SK-MEL-5 (cell line): Measurements from ENCODE around the gene JARID2. TPM values are rescaled to one million over a fixed set of nuclear protein-coding genes. Genes with fewer than 3 reads are reported as not detected.
A peak's percentile ranks its signal among the peaks of the same experiment; 100 is the strongest.

ENCODE experiments used
- DNase-seq: peaks from one replicate; pipeline ENCODE4 v3.0.0-alpha.2; 2016; ENCODE audit warnings: low read depth, low spot score
- in situ Hi-C: cut with HindIII; loops from 2 replicates; pipeline ENCODE4 v1.10.0; 2016; ENCODE audit warnings: low sequenced_read_pairs, high pct_unique_total_duplicates, low pct_unique_long_range_greater_than_20kb
- total RNA-seq: library from RNA; depleted of rRNA; stranded (reverse); fragments of >200 nt; shearing (Covaris generic); gene quantifications from 2 replicates; pipeline ENCODE4 v1.2.3, GENCODE V29; 2014

Gene JARID2
- total RNA-seq, 1 experiment from 2014 or later, result 35.5 TPM

DNA sequence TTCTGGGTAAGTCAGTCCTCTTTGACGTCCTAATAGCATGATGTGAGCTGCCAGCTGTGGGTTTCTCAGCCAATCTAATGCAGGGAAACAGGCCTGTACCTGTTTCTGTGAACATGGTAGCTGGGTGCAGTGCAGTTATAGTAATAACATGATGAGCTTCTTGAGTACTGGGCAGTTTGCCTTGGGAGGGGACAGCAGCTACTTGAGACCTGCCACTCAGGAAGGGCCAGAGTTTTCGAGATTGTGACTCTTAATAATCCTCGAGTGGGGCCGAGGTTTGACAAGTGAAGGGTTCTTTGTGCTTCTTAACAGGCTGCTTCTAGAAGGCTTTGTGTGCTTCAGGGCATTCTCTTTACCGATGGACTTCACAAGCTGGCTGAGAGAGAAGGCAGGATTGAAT, 180.1 kb downstream of the JARID2 start:
- in situ Hi-C loops, result no loop called here
- DNase-seq, result peak; percentile 42

DNA sequence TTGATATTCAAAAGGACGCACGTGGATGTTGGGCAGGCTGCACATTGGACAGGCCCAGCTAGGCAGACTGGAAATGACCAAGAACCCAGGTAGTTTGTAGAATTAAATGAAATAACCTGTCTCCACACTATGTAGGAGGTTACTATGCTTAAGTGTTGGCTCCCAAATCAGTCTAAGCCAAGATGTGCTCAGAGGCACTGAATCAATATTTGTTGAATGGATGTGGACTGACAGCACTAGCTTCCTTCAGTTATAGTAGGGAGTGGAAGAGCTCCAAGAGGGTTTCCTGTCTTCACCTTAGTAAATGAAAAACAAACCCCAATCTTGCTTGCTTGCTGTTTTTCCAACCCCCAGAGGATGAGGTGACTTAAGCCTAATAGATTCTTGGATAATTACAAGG, 180.5 kb downstream of the JARID2 start:
- in situ Hi-C loops, result no loop called here
- DNase-seq, result no peak

DNA sequence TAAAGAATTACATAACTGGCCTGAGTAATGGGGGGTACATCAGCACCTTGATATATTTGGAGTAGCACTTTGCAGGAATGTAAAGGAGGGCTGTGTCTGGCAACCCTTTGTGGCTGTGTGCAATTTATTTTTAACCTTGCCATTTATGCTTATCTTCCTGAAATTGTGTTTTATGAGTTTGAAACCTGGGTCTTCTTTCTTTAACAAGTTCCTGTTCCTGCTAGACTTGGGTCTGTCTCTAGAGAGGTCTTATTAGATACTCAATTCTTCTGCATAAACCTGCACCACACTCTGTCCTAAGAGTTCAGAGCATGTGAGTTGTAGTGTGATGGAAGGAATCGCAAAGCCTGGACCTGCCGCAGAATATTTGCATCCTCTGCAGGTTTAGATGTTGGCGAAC, 181.0 kb downstream of the JARID2 start:
- in situ Hi-C loops, result no loop called here
- DNase-seq, result no peak

DNA sequence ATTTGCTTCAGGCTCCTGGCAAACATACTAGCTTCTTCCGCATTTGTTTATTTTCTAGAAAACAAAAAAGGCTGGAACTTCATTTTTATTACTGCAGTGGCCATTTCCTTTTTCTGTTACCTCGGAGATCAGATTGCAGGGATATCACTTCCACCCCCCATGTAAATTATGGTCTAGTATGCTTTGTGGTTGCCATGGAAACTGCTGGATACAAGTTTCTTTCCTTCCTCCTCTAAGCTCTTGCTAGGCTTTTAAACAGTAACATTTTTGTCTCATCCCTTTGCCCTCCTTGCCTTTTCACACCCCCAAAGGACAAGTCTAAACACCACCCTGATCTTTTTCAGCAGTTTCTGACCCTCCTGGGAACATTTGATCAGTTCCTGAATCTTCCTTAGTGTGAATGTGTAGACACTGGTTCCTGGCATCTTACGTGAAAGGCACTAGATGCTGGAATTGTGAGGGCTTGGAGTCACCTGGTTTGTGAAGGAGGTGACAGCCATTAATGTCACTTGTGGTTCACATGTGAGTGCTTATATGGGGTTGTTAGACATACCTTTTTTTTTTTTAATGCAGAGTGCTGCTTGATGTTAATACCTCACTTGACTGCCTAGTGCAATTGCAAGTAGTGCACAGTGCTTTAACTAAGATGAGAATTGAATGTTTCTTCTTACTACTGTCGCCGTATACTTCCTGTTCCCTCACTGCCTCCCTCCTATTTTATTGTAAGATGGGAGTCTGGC, 181.6 kb downstream of the JARID2 start:
- DNase-seq, result peak; percentile 45
- in situ Hi-C loops, result no loop called here

DNA sequence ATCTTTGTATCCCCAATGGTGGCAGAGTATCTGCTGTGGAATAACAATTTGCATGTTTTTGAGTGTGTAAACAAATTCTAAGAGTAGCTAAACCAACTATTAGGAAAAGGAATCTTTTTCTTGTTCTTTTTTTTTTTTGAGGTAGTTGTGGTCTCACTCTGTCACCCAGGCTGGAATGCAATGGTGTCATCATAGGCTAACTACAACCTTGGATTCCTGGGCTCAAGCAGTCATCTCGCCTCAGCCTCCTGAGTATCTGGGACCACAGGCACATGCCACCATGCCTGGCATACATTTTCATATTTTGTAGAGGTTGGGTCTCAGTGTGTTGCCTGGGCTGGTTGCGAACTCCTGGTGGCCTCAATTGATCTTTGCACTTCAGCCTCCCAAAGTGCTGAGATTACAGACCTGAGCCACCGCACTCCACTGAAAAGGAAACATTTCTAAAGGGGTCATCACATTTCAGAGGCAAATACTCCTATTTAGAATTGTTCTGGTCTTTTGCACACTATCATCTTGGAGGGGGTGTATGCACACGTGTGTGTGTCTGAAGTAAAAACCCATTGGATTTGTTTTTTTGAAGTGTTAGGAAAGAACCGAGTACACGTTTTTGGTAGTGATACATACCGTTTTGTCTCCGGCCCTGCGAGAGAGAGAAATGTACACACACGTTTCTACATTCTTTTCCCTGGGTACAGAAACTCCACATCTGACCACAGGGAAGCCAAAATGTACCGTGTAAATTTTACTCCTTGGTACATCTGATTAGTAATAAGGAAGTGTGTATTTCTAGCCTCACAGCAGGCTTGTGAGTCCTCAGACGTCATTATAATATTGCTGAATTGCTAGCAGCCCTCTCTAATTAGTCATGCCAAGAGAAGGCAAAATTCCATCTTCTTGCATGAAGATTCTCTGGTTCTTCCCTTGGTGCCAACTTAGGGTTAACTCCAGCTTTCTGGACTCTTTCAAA, 183.6 kb downstream of the JARID2 start:
- DNase-seq, result peak; percentile 45
- in situ Hi-C loops, result no loop called here

DNA sequence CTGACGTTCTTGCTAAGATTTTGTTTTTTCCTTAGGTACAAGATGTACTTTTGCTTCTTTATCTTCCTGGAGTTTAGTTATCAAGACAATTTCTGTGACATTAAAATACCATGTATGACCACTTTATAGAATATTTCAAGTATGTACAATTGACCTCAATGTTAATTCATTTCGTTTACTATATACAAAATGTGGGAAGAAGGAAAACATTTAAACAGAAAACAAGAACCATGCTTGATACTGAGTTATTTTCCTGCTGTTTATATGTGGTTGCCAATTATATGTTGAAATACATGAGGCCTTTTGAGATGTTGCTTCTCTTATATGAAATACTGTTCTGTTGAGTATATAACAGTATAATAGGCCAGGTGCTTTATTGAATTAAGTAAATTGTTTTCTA, 184.3 kb downstream of the JARID2 start:
- in situ Hi-C loops, result no loop called here
- DNase-seq, result no peak

DNA sequence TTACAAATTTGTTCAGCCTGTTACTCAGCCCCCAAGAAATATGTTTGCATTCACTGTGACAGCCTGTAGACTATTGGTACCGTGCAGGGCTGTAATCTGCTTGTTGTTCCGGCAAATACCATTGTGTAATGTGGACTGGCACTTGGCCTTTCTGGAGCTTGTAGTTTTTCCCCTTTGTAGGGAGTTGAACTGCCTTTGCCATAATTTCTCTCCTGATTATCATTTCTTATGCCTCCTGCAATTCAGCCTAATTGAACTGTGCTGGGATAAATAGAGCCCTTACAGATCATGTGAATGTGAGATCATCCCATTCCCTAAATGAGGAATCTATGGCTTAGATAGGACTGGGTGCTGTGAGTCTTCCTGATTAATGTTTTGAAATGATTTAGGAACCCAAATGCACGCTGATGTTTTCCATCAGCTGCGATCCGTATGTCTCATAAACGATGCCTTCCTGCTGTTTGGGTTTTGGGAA, 185.1 kb downstream of the JARID2 start:
- peak; percentile 55 for DNase-seq
- in situ Hi-C loops, result no loop called here

DNA sequence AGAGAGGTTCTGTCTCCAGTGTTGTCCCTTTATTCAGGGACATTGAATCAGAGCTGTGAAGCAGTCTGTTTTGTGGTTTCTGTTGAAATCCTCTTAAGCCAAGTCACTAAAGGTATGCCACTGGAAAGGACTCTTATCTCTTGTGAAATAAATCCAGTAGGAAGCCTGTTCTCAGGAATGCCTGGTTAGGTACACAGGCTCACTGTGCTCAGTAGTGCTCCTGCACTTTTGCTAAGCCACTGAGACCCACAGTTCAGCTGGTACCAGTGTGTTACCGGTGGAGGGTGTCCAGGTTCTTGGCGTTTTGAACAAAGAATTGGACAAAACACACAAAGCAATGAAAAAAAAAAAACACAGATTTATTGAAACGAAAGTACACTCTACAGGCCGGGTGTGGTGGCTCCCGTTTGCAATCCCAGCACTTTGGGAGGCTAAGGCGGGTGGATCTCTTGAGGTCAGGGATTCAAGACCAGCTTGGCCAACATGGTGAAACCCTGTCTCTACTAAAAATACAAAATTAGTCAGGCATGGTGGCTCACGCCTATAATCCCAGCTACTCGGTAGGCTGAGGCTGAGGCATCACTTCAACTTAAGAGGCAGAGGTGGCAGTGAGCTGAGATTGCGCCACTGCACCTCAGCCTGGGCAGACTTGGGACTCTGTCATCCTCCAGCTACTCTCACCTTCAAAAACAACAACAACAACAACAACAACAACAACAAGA, 186.1 kb downstream of the JARID2 start:
- in situ Hi-C loops, result no loop called here
- peak; percentile 38 for DNase-seq

DNA sequence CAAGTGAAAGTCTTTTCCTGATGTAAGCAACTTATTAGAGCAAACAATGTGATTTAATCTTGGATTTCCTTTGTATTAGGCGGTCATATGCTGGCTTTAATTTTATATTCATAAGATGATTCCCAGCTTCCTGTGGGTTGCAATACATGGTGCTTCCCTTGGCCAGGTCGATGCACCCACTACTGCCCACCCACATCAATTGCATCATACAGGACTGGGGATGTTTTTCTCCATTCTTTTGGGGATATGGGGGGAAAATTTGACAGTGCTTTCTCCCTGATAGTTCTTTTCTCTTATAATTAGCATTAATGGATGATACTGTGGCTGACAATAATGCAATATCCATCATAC, 187.6 kb downstream of the JARID2 start:
- no peak for DNase-seq
- in situ Hi-C loops, result no loop called here

DNA sequence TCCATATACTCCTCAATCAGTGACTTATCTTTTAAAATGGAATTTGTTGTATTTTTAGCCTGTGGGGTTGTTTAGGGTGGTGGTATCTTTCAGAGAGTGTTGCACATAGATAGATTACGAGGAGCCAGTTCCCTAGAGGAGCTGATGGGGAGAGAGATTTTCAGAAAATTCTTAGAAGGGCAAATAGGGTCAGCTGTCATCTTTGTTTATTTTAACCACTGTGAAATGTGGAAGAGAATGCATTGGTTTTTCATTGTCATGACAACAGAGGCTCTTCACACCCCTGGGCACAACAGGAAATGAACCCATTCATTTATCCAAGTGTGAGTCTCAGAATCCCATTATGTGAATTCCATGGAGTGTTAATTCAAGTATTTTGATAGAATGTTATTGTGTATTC, 188.4 kb downstream of the JARID2 start:
- in situ Hi-C loops, result no loop called here
- DNase-seq, result peak; percentile 50

DNA sequence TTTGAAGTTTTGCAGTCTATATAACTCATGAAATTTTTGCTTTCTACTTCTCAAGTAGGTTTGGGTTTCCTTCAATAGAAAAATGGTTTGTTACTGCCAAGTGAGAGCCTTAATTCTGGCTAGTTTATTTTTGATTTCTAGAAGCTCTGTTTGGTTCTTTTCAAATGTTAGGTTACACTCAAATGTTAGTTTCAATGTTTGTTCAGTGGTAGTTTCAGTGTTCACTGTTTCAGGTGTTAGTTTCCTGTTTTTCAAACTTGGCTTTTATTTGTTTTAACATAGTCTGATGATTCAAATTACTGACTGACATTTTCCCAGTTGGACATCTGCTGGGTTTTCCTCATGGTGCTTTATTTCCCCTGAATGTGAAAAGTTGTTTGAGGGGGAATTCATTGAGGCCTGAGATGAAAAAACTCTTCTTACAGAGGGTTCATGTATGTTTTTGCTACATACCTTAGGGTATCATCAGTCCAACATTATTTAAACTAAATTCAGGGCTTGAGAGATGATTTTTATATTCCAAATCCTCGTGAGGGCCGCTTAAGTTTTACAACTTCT, 189.0 kb downstream of the JARID2 start:
- in situ Hi-C loops, result no loop called here
- DNase-seq, result no peak

DNA sequence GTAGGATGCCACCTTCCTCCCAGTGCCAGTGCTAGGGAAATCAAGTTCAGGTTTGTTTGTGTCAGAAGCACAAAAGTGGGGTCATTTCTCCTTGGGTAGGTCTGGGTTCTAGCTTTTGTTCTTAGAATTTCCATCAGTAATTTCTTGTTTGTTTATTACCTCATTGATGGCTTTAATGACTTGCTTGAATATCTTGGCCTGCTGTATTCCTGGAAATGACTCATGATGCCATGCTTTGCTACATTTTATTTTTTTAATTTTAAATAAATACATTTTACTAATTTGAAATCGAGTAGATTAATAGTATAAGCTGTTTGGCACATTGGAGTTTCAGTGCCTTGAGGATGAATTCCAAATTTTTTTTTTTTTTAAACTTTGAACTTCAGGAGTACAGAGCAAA, 189.6 kb downstream of the JARID2 start:
- in situ Hi-C loops, result no loop called here
- no peak for DNase-seq

DNA sequence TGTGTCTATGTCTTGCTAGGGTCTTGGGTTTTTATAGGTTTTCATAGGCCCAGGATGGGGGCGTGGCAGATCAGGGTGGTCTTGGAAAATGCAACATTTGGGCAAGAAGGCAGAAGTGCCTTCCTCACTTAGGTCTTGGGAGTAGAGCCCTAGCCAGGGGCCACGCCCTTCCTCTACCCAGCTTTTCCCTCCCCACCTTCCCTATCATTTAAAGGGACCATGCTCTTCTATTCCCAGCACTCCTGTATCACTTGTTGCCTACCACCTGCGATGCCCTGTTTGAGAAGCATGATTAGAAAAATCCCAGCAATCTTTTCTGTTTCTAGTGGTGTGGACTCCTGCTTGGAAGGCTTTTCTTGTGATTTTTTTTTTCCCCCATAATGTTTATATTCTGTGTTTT, 190.6 kb downstream of the JARID2 start:
- DNase-seq, result no peak
- in situ Hi-C loops, result no loop called here

DNA sequence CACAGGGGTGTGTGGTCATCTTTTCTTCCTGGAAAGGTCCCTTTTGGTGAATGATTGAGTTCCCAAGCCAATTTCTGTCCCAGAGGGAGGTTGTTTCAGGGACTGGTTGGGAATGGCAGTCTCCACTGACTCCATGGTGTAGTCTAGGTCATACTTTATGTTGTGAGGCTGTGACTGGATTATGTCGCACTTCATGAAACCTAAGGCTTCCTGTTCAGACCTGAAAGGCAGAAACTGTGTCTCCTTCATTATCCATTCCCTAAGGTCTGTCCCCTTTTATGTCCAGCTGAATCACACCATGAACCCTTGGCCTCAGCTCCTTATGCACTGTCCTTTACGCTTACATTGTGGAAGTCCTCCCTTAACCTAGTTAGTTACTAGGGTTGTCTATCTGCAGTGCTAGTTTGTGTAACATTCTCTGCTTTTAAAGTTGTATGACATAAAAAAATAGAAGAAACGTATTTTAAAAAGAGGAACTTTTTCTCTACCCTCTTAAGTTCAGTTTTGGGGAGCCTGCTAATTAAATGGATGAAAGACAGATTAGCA, 191.3 kb downstream of the JARID2 start:
- DNase-seq, result no peak
- in situ Hi-C loops, result no loop called here

DNA sequence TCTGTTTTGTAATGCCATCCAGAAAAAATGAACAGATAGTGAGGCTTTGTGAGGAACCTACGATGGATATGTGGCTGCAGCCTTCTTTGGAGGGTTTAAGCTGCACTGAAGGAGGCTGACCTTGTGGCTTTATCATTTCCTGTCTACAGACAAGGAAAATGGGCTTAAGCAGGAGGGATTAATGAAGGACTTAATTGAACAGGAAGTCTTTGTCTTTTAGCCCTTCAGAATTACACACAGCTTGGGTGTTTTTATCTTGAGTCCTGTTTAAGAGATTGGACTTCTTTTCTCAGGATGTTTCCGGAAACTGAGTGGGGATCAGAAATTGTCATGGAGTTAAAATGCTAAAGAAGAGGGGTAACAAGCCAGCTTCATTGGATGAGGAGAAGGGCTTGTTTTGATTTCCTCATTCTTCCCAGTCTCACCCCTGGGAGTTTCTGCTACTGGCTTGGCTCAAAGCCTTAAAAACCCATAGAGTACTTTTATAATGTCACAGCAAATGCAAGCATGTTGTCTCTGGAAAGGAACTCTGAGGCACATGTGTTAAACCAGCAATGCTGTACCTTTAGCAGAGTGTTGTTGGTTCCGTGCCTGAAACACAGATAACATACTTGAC, 193.6 kb downstream of the JARID2 start:
- in situ Hi-C loops, result no loop called here
- DNase-seq, result peak; percentile 47

DNA sequence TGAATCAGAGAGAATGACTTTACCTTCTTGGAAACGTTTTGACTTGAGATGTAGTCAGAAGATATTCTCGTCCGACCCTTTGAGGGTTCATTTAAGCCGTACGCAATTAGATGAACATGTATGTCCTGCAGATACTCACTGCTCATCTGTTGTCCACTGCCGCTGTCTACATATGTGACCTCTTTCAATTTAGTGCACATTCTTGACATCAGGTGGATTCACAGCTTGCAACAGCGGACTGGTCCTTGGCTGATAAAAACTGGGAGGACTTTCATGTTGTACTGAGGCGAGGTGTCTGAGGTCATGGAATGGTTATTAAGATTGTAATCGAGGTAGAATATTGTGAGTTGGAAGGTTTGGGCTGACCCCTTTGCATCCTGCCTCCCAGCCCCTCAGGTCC, 194.2 kb downstream of the JARID2 start:
- DNase-seq, result no peak
- in situ Hi-C loops, result no loop called here

DNA sequence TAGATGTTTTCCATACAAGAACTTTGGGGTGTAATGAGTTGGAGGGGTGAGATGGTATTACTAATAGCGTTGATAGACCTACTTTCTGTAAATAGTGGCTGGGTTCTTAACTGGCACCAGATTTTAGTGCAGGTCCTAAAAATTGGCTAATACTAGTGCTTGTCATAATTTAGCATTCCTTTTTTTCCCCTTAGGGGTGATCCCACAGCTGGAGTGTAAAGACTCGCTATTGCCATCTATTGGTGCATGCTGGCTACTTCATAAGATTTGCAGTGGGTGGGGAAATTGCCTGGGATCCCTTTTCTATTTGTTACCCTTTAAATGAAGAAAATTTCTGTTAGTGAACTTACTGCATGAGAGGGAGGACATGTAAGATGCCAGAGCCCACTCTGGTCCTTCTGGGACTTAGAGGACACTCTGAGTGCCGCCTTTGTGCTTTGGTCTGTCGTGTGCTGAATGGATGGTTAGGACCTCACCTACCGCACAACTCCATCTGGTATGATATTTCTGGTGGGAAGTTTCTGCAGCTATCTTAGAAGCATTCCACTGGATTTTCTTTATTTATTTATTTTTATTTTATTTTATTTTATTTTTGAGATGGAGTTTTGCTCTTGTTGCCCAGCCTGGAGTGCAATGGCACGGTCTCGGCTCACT, 195.5 kb downstream of the JARID2 start:
- in situ Hi-C loops, result no loop called here
- peak; percentile 89 for DNase-seq
